GM12872 (cell line): ENCODE data around the gene REC114.

Experiments used
- CTCF ChIP-seq: IDR thresholded peaks from 3 replicates; pipeline ENCODE4 v1.5.1; 2011; ENCODE audit warnings: low read depth, mild to moderate bottlenecking, low read length, moderate library complexity; ENCODE audit not compliant: insufficient read depth

Gene REC114

GRCh38 chr15:73568564-73569280 is 125.8 kb downstream of the REC114 start:
- no peak for TF ChIP-seq CTCF

GRCh38 chr15:73569361-73569760 is 126.4 kb downstream of the REC114 start:
- TF ChIP-seq CTCF = no peak

GRCh38 chr15:73570355-73571032 is 127.5 kb downstream of the REC114 start:
- TF ChIP-seq CTCF = no peak

GRCh38 chr15:73571346-73571745 is 128.4 kb downstream of the REC114 start:
- TF ChIP-seq CTCF = no peak

GRCh38 chr15:73572296-73572695 is 129.3 kb downstream of the REC114 start:
- no peak for TF ChIP-seq CTCF

GRCh38 chr15:73573037-73573436 is 130.1 kb downstream of the REC114 start:
- no peak for TF ChIP-seq CTCF

- TF ChIP-seq CTCF = no peak
Observed at GRCh38 chr15:73573572-73573971, 130.6 kb downstream of the REC114 start.
